ENCODE measurements around the gene FSTL4.

GRCh38 chr5:133227082-133227481 lies 385.3 kb downstream of the FSTL4 start:
- TF ChIP-seq CTCF (IDR thresholded peaks at IDR 0.05; ENCODE audit: low read length) (no peak), EZH2phosphoT487 (IDR thresholded peaks at IDR 0.05; ENCODE audit: low read length) (no peak)
